HUES64 (cell line): ENCODE data around the gene DPCD.

Source experiments
- H3K27ac ChIP-seq: 2 replicates; pipeline ENCODE4 v1.7.0; 2013; ENCODE audit warnings: low read depth, low read length, inconsistent platforms
- H3K27me3 ChIP-seq: 2 replicates; pipeline ENCODE4 v1.6.1; 2013; ENCODE audit warnings: mild to moderate bottlenecking, low read length; ENCODE audit not compliant: insufficient read depth
- H3K36me3 ChIP-seq: 2 replicates; pipeline ENCODE4 v1.6.1; 2013; ENCODE audit warnings: mild to moderate bottlenecking, low read length; ENCODE audit not compliant: insufficient read depth
- H3K4me1 ChIP-seq: 2 replicates; pipeline ENCODE4 v1.6.1; 2013; ENCODE audit warnings: mild to moderate bottlenecking, low read length, moderate library complexity; ENCODE audit not compliant: insufficient read depth
- H3K4me3 ChIP-seq: 2 replicates; pipeline ENCODE4 v1.5.1; 2013; ENCODE audit warnings: mild to moderate bottlenecking, low read length, moderate library complexity
- H3K9ac ChIP-seq: 2 replicates; pipeline ENCODE4 v1.6.1; 2013; ENCODE audit warnings: mild to moderate bottlenecking, low read depth, low read length
- H3K9me3 ChIP-seq: 2 replicates; pipeline ENCODE4 v1.6.1; 2013; ENCODE audit warnings: low read depth, low read length; ENCODE audit not compliant: insufficient read depth
- WGBS: fragments of 150-250, 120-280 bp; methylation state at CpG from one replicate; pipeline ENCODE4 v1.1.7; 2013; ENCODE audit warnings: missing lambda C conversion rate; 5-methylcytosine and 5-hydroxymethylcytosine counted together

Gene DPCD

GRCh38 chr10:101651336-101651735, 63.2 kb downstream of the DPCD start:
- Histone ChIP-seq H3K27me3 (no peaks in the 10 kb centered on the region), H3K4me3 (no peak overlapping the region), H3K36me3 (peaks cover 6% of the 10 kb centered on the region; the same call in 1 of the 2 replicates), H3K27ac (no peak overlapping the region), H3K4me1 (peaks cover 24% of the 10 kb centered on the region), H3K9ac (no peak overlapping the region), H3K9me3 (no peaks in the 10 kb centered on the region)
- WGBS, result 59% methylated on average over 5 of the region's 5 CpGs

GRCh38 chr10:101653536-101653935, 65.4 kb downstream of the DPCD start:
- 94% methylated on average over 8 of the region's 8 CpGs for WGBS
- H3K36me3 ChIP-seq, result peaks cover 9% of the 10 kb centered on the region; the same call in 1 of the 2 replicates

GRCh38 chr10:101655570-101655969, 67.4 kb downstream of the DPCD start:
- H3K27me3 ChIP-seq, result no peaks in the 10 kb centered on the region
- no peaks in the 10 kb centered on the region for H3K9me3 ChIP-seq
- peaks cover 29% of the 10 kb centered on the region for H3K4me1 ChIP-seq
- H3K9ac ChIP-seq, result no peak overlapping the region
- no peak overlapping the region for H3K4me3 ChIP-seq
- H3K27ac ChIP-seq, result no peak overlapping the region
- H3K36me3 ChIP-seq, result peaks cover 13% of the 10 kb centered on the region; the same call in 1 of the 2 replicates
- WGBS, result 79% methylated on average over 6 of the region's 6 CpGs

More at GRCh38 chr10:101653536-101653935, 65.4 kb downstream of the DPCD start:
- Histone ChIP-seq H3K4me3 (no peak overlapping the region), H3K9ac (no peak overlapping the region), H3K9me3 (no peaks in the 10 kb centered on the region), H3K27ac (no peak overlapping the region), H3K27me3 (no peaks in the 10 kb centered on the region), H3K4me1 (peaks cover 24% of the 10 kb centered on the region)

- Histone ChIP-seq H3K9ac (no peak overlapping the region), H3K4me3 (no peak overlapping the region), H3K4me1 (peaks cover 23% of the 10 kb centered on the region), H3K9me3 (no peaks in the 10 kb centered on the region), H3K27me3 (no peaks in the 10 kb centered on the region), H3K36me3 (peaks cover 13% of the 10 kb centered on the region; the same call in 1 of the 2 replicates), H3K27ac (no peak overlapping the region)
- 95% methylated on average over 2 of the region's 2 CpGs for WGBS
Observed at GRCh38 chr10:101656890-101657289, 68.8 kb downstream of the DPCD start.

GRCh38 chr10:101658975-101659374, 70.9 kb downstream of the DPCD start:
- Histone ChIP-seq H3K27ac (no peak overlapping the region), H3K4me1 (peaks cover 17% of the 10 kb centered on the region), H3K27me3 (no peaks in the 10 kb centered on the region), H3K9me3 (no peaks in the 10 kb centered on the region), H3K4me3 (no peak overlapping the region), H3K9ac (no peak overlapping the region), H3K36me3 (peaks cover 16% of the 10 kb centered on the region; the same call in 1 of the 2 replicates)
- 88% methylated on average over 5 of the region's 5 CpGs for WGBS
